ENCODE results near the gene ACOX1.

DNA sequence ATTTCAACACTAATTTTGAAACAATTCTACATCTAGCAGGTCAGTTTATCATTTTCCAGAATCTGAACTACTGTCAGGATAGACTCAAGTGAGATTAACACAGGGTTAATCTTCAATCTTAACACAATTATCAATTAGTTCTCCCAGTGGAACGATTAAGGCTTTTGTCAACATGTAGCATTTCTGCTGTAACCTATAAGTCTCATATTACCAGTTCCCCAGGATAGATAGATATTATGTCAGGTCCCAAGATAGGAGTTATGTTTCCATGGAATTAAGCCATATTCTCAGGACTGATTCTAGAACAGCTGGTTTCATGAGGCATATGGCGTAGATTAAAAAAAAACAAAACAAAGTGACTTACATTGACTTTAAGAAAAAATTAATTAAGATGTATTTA is 33.8 kb downstream of the ACOX1 start:
- TF ChIP-seq, protein P1, sequence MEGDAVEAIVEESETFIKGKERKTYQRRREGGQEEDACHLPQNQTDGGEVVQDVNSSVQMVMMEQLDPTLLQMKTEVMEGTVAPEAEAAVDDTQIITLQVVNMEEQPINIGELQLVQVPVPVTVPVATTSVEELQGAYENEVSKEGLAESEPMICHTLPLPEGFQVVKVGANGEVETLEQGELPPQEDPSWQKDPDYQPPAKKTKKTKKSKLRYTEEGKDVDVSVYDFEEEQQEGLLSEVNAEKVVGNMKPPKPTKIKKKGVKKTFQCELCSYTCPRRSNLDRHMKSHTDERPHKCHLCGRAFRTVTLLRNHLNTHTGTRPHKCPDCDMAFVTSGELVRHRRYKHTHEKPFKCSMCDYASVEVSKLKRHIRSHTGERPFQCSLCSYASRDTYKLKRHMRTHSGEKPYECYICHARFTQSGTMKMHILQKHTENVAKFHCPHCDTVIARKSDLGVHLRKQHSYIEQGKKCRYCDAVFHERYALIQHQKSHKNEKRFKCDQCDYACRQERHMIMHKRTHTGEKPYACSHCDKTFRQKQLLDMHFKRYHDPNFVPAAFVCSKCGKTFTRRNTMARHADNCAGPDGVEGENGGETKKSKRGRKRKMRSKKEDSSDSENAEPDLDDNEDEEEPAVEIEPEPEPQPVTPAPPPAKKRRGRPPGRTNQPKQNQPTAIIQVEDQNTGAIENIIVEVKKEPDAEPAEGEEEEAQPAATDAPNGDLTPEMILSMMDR (CRISPR knock-in tag; IDR thresholded peaks at IDR 0.05), result no peak
- TF ChIP-seq EP300 (IDR thresholded peaks at IDR 0.05; ENCODE audit: low read depth in 2 of 2, low read length in 2 of 2) (no peak), EP300 (CRISPR knock-in tag; IDR thresholded peaks at IDR 0.05; ENCODE audit: borderline replicate concordance) (no peak), ZNF274 (CRISPR knock-in tag; IDR thresholded peaks at IDR 0.05) (no peak), EZH2 (conservative IDR thresholded peaks at IDR 0.05; ENCODE audit: low read depth, low read length) (no peak), TBX2 (CRISPR knock-in tag; IDR thresholded peaks at IDR 0.05; ENCODE audit: borderline replicate concordance) (no peak)
- TF ChIP-seq, protein P2, sequence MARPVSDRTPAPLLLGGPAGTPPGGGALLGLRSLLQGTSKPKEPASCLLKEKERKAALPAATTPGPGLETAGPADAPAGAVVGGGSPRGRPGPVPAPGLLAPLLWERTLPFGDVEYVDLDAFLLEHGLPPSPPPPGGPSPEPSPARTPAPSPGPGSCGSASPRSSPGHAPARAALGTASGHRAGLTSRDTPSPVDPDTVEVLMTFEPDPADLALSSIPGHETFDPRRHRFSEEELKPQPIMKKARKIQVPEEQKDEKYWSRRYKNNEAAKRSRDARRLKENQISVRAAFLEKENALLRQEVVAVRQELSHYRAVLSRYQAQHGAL (CRISPR knock-in tag; IDR thresholded peaks at IDR 0.05; ENCODE audit: not compliant biosample characterization), result no peak
- TF ChIP-seq, protein P3, sequence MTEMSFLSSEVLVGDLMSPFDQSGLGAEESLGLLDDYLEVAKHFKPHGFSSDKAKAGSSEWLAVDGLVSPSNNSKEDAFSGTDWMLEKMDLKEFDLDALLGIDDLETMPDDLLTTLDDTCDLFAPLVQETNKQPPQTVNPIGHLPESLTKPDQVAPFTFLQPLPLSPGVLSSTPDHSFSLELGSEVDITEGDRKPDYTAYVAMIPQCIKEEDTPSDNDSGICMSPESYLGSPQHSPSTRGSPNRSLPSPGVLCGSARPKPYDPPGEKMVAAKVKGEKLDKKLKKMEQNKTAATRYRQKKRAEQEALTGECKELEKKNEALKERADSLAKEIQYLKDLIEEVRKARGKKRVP (CRISPR knock-in tag; IDR thresholded peaks at IDR 0.05), result no peak
